ENCODE data around the gene EXD2. TPM values are rescaled to one million over a fixed set of nuclear protein-coding genes. Genes with fewer than 3 reads are reported as not detected.

The EXD2 gene
- total RNA-seq, 1 donor from 2014 or later, result 21.0 TPM

GRCh38 chr14:69268223-69268622 lies 76.9 kb downstream of the EXD2 start:
- peaks cover 5% of the 10 kb centered on the region for H3K27me3 Mint-ChIP-seq (ENCODE audit: unreplicated experiment)
- H3K27ac Mint-ChIP-seq (ENCODE audit: unreplicated experiment), result no peak overlapping the region
- no peaks in the 10 kb centered on the region for H3K4me1 Mint-ChIP-seq (ENCODE audit: unreplicated experiment)
- H3K4me3 Mint-ChIP-seq (ENCODE audit: unreplicated experiment), result no peak overlapping the region
- DNase-seq (ENCODE audit: low spot score), result no peak
- TF ChIP-seq CTCF (IDR thresholded peaks at IDR 0.05; ENCODE audit: unreplicated experiment), result no peak
- H3K36me3 Mint-ChIP-seq (ENCODE audit: low read depth, unreplicated experiment), result no peaks in the 10 kb centered on the region
- no peaks in the 10 kb centered on the region for H3K9me3 Mint-ChIP-seq (ENCODE audit: unreplicated experiment)

DNA sequence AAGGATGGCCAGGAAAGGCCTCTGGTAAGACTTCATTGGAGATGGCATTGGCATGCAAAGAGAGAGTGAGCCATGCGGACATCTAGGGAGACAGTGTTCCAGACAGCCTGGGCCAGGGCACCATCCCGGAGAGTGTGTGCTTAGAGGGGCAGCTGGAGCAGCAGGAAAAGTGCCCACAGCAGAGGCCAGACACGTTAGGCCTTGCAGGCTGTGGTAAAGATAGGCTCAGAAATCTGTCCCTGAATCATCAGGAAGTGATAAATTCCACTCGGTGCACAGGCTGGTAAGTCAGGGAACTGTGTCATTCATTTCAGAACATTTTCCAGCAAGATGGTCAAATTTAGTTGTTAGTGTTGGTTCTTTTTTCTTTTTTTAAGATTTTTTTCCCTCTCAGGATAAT lies 77.5 kb downstream of the EXD2 start:
- H3K36me3 Mint-ChIP-seq (ENCODE audit: low read depth, unreplicated experiment), result no peaks in the 10 kb centered on the region
- DNase-seq (ENCODE audit: low spot score), result no peak
- no peaks in the 10 kb centered on the region for H3K4me1 Mint-ChIP-seq (ENCODE audit: unreplicated experiment)
- H3K27me3 Mint-ChIP-seq (ENCODE audit: unreplicated experiment), result peaks cover 5% of the 10 kb centered on the region
- no peak overlapping the region for H3K27ac Mint-ChIP-seq (ENCODE audit: unreplicated experiment)
- no peaks in the 10 kb centered on the region for H3K9me3 Mint-ChIP-seq (ENCODE audit: unreplicated experiment)
- H3K4me3 Mint-ChIP-seq (ENCODE audit: unreplicated experiment), result no peak overlapping the region
- no peak for TF ChIP-seq CTCF (IDR thresholded peaks at IDR 0.05; ENCODE audit: unreplicated experiment)

- H3K27me3 Mint-ChIP-seq (ENCODE audit: unreplicated experiment), result peaks cover 5% of the 10 kb centered on the region
- H3K27ac Mint-ChIP-seq (ENCODE audit: unreplicated experiment), result no peak overlapping the region
- DNase-seq (ENCODE audit: low spot score), result no peak
- no peaks in the 10 kb centered on the region for H3K36me3 Mint-ChIP-seq (ENCODE audit: low read depth, unreplicated experiment)
- no peak overlapping the region for H3K4me3 Mint-ChIP-seq (ENCODE audit: unreplicated experiment)
- no peak for TF ChIP-seq CTCF (IDR thresholded peaks at IDR 0.05; ENCODE audit: unreplicated experiment)
- H3K9me3 Mint-ChIP-seq (ENCODE audit: unreplicated experiment), result no peaks in the 10 kb centered on the region
- H3K4me1 Mint-ChIP-seq (ENCODE audit: unreplicated experiment), result no peaks in the 10 kb centered on the region
These were observed 78.1 kb downstream of the EXD2 start for GRCh38 chr14:69269381-69269780.

DNA sequence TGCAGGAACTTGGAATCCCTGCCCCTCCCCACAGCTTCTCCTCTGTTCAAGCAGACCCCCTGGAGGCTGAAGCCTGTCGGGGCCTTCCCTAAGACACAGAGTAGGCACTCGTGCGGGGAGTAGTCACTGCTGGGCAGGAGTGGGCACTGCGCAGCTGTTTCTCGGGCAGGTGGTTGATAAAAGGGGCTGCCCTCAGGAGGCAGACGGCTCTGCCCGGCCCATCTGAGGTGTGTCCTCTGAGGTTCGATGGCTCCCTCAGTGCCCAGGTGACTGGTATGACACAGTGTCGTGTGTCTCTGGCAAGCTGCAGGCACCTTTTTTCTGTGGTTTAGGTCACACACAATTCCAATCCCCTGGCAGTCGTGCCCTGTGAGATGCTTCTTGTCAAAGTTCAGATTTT lies 78.8 kb downstream of the EXD2 start:
- no peak for DNase-seq (ENCODE audit: low spot score)
- no peaks in the 10 kb centered on the region for H3K4me1 Mint-ChIP-seq (ENCODE audit: unreplicated experiment)
- H3K27ac Mint-ChIP-seq (ENCODE audit: unreplicated experiment), result no peak overlapping the region
- no peaks in the 10 kb centered on the region for H3K36me3 Mint-ChIP-seq (ENCODE audit: low read depth, unreplicated experiment)
- H3K4me3 Mint-ChIP-seq (ENCODE audit: unreplicated experiment), result no peak overlapping the region
- no peak for TF ChIP-seq CTCF (IDR thresholded peaks at IDR 0.05; ENCODE audit: unreplicated experiment)
- no peaks in the 10 kb centered on the region for H3K9me3 Mint-ChIP-seq (ENCODE audit: unreplicated experiment)
- peaks cover 5% of the 10 kb centered on the region for H3K27me3 Mint-ChIP-seq (ENCODE audit: unreplicated experiment)

DNA sequence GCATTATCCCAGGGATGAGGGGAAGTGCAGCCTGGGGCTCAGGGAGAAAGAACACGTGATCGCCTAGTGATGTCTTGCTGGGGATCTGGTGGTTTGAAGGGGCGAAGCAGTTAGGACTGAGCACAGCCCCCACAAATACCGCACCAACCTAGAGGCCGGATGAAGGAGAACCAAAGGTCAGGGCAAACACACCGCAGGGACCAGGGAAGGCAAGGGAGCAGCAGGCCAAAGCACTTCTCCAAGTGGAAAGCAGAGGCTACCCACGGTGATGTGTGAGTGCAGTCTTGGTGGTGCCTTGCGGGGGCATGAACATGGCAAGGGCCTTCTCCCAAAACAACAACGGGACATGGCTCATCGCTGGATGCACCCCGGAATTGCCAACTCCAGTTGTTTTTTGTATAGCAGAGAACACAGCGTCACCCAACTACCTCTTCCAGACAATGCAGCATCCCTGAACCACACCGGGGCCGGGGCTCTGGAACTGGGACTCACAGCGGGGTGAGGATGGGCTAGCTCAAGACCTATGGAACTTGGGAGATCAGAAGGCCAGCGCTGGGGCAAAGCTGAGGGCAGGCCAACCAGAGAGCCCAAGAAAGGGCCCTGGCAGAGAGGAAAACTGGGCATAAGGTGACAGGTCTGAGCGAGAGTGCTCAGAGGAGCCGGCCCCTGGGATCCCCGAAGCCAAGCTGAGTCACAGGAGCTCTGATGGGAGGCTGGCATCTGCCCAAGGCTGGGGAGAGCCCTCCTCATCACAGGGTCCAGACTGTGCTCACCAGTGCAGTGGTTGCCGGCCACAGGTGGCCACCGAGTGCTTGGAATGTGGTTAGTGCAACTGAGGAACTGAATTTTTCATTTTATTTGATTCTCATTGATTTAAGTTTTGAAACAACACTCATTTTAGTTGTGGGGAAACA lies 79.8 kb downstream of the EXD2 start:
- no peak overlapping the region for H3K4me3 Mint-ChIP-seq (ENCODE audit: unreplicated experiment)
- DNase-seq (ENCODE audit: low spot score), result no peak
- H3K4me1 Mint-ChIP-seq (ENCODE audit: unreplicated experiment), result no peaks in the 10 kb centered on the region
- no peak for TF ChIP-seq CTCF (IDR thresholded peaks at IDR 0.05; ENCODE audit: unreplicated experiment)
- H3K27me3 Mint-ChIP-seq (ENCODE audit: unreplicated experiment), result peaks cover 5% of the 10 kb centered on the region
- H3K36me3 Mint-ChIP-seq (ENCODE audit: low read depth, unreplicated experiment), result no peaks in the 10 kb centered on the region
- no peaks in the 10 kb centered on the region for H3K9me3 Mint-ChIP-seq (ENCODE audit: unreplicated experiment)
- H3K27ac Mint-ChIP-seq (ENCODE audit: unreplicated experiment), result no peak overlapping the region

Measured in endothelial cell (in vitro differentiated cells).